IMR-90 (cell line): ENCODE measurements around the gene SBF2. TPM values are rescaled to one million over a fixed set of nuclear protein-coding genes. Genes with fewer than 3 reads are reported as not detected.

ENCODE experiments used
- ATAC-seq: fragments of 200-7000 bp; cut with Tn5 transposase; 2 replicates; pipeline ENCODE4 v1.9.1; 2020; ENCODE audit warnings: low read depth, mild to moderate bottlenecking, moderate library complexity
- BruUV-seq: library from RNA; stranded (reverse); fragments of 400-500 nt; replicated peaks from 2 replicates; lab custom pipeline; 2021; lab: Mats Ljungman, UMichigan
- CTCF ChIA-PET: fragments of 300-600 bp; formaldehyde crosslinking; extraction: SDS; loops from one replicate; lab custom pipeline; 2021; ENCODE audit warnings: antibody characterized with exemption; lab: Yijun Ruan, JAX
- POLR2A ChIA-PET: fragments of 300-600 bp; sonication (Branson Sonifier 250); formaldehyde crosslinking; loops from one replicate; lab custom pipeline; 2022; ENCODE audit warnings: antibody characterized with exemption; ENCODE audit not compliant: unreplicated experiment; lab: Charles Lee
- DNase-seq: peaks from one replicate; pipeline ENCODE4 v3.0.0; 2013
- H2AFZ ChIP-seq: replicated peaks from 2 replicates; pipeline ENCODE3; 2013; ENCODE audit warnings: low read length, mild to moderate bottlenecking; ENCODE audit not compliant: poor library complexity
- H2AK5ac ChIP-seq: 2 replicates; pipeline ENCODE4 v1.6.1; 2013; ENCODE audit warnings: low read depth, low read length, inconsistent platforms
- H2AK9ac ChIP-seq: replicated peaks from 2 replicates; pipeline ENCODE3; 2013; ENCODE audit warnings: mild to moderate bottlenecking, low read depth, low read length, moderate library complexity; ENCODE audit not compliant: poor library complexity
- H2BK120ac ChIP-seq: 2 replicates; pipeline ENCODE4 v1.6.1; 2013; ENCODE audit warnings: low read depth, low read length, inconsistent platforms
- H2BK15ac ChIP-seq: 3 replicates; pipeline ENCODE4 v1.6.1; 2013; ENCODE audit warnings: low read depth, low read length, inconsistent platforms
- H2BK20ac ChIP-seq: 2 replicates; pipeline ENCODE4 v1.6.1; 2013; ENCODE audit warnings: low read depth, mild to moderate bottlenecking, inconsistent platforms, low read length, moderate library complexity
- H2BK5ac ChIP-seq: 2 replicates; pipeline ENCODE4 v1.6.1; 2013; ENCODE audit warnings: mild to moderate bottlenecking, low read depth, low read length, inconsistent platforms; ENCODE audit not compliant: poor library complexity, severe bottlenecking
- H3K14ac ChIP-seq: replicated peaks from 2 replicates; pipeline ENCODE4 v1.6.1; 2013; ENCODE audit warnings: low read depth, low read length, inconsistent platforms
- H3K18ac ChIP-seq: 2 replicates; pipeline ENCODE4 v1.6.1; 2013; ENCODE audit warnings: low read depth, low read length, control low read depth
- H3K23ac ChIP-seq: 2 replicates; pipeline ENCODE4 v1.6.1; 2013; ENCODE audit warnings: low read depth, low read length, inconsistent platforms
- H3K27ac ChIP-seq: 2 replicates; pipeline ENCODE4 v1.5.1; 2013; ENCODE audit warnings: mild to moderate bottlenecking, control low read depth, low read length; ENCODE audit not compliant: insufficient read depth
- H3K27me3 ChIP-seq: 2 replicates; pipeline ENCODE4 v1.6.1; 2013; ENCODE audit warnings: low read length; ENCODE audit not compliant: control insufficient read depth, insufficient read depth
- H3K36me3 ChIP-seq: 2 replicates; pipeline ENCODE4 v1.6.1; 2013; ENCODE audit warnings: low read length, mixed read lengths; ENCODE audit not compliant: control insufficient read depth, insufficient read depth
- H3K4ac ChIP-seq: 2 replicates; pipeline ENCODE4 v1.6.1; 2013; ENCODE audit warnings: low read depth, low read length, inconsistent platforms
- H3K4me1 ChIP-seq: 2 replicates; pipeline ENCODE4 v1.6.1; 2013; ENCODE audit warnings: low read length, mixed read lengths; ENCODE audit not compliant: control insufficient read depth, insufficient read depth
- H3K4me2 ChIP-seq: 2 replicates; pipeline ENCODE4 v1.6.1; 2013; ENCODE audit warnings: low read depth, mild to moderate bottlenecking, control low read depth, low read length, moderate library complexity
- H3K4me3 ChIP-seq: 2 replicates; pipeline ENCODE4 v1.5.1; 2013; ENCODE audit warnings: low read depth, mild to moderate bottlenecking, control low read depth, low read length, moderate library complexity; ENCODE audit not compliant: insufficient read depth
- H3K56ac ChIP-seq: 2 replicates; pipeline ENCODE4 v1.6.1; 2013; ENCODE audit warnings: low read length, inconsistent platforms; ENCODE audit not compliant: insufficient read depth; ENCODE audit errors: extremely low read depth
- H3K79me1 ChIP-seq, 2 experiments: 2 replicates each; pipeline ENCODE4 v1.6.1; 2013; ENCODE audit warnings: low read length in 2 of 2, inconsistent platforms in 1 of 2, low read depth in 1 of 2
- H3K9ac ChIP-seq: 2 replicates; pipeline ENCODE4 v1.6.1; 2013; ENCODE audit warnings: low read depth, low read length, control low read depth
- H3K9me1 ChIP-seq: 2 replicates; pipeline ENCODE4 v1.6.1; 2013; ENCODE audit warnings: low read length, inconsistent platforms; ENCODE audit not compliant: insufficient read depth
- H3K9me3 ChIP-seq: 2 replicates; pipeline ENCODE4 v1.6.1; 2013; ENCODE audit warnings: low read length; ENCODE audit not compliant: control insufficient read depth, insufficient read depth
- H4K20me1 ChIP-seq: 2 replicates; pipeline ENCODE4 v1.6.1; 2013; ENCODE audit warnings: low read length, inconsistent platforms; ENCODE audit not compliant: insufficient read depth
- H4K5ac ChIP-seq: 2 replicates; pipeline ENCODE4 v1.6.1; 2013; ENCODE audit warnings: mild to moderate bottlenecking, low read depth, low read length, control low read depth
- H4K8ac ChIP-seq, 2 experiments: 2 replicates each; pipeline ENCODE4 v1.6.1; 2013; ENCODE audit warnings: low read depth in 2 of 2, low read length in 2 of 2, control low read depth in 1 of 2, inconsistent platforms in 1 of 2
- H4K91ac ChIP-seq: 2 replicates; pipeline ENCODE4 v1.6.1; 2013; ENCODE audit warnings: low read depth, low read length, inconsistent platforms; ENCODE audit not compliant: insufficient read depth
- BHLHE40 ChIP-seq: fragments of 150-350 bp; IDR thresholded peaks from 2 replicates; pipeline ENCODE4 v1.6.1; 2016; ENCODE audit warnings: mild to moderate bottlenecking, low read depth, low read length
- MXI1 ChIP-seq: IDR thresholded peaks from 2 replicates; pipeline ENCODE4 v1.6.1; 2012; ENCODE audit warnings: low read depth, mild to moderate bottlenecking, low read length, moderate library complexity, borderline replicate concordance
- NFE2L2 ChIP-seq: fragments of 150-350 bp; IDR thresholded peaks from 2 replicates; pipeline ENCODE4 v1.6.1; 2016; ENCODE audit warnings: low read depth, mild to moderate bottlenecking, low read length
- RFX5 ChIP-seq: IDR thresholded peaks from 2 replicates; pipeline ENCODE4 v1.8.0; 2012; ENCODE audit warnings: low read depth, mild to moderate bottlenecking, low read length, moderate library complexity
- dilution Hi-C: fragments of 300-500 bp; cut with HindIII; formaldehyde crosslinking; loops from one replicate; pipeline ENCODE4 v1.14.3; 2018; ENCODE audit warnings: low sequenced_read_pairs; ENCODE audit not compliant: unreplicated experiment
- in situ Hi-C: fragments of 300-500 bp; cut with MboI; formaldehyde crosslinking; loops from 3 replicates; pipeline ENCODE4 v1.14.3; 2019; ENCODE audit warnings: low sequenced_read_pairs, inconsistent platforms, mixed read lengths
- intact Hi-C: fragments of 100-400 bp; cut with micrococcal nuclease; formaldehyde crosslinking; loops from 2 replicates; pipeline ENCODE4 v1.10.0; 2022
- polyA plus RNA-seq, 3 experiments: library from polyadenylated mRNA; depleted of rRNA; stranded (reverse); fragments of >200 nt; gene quantifications; 2 replicates each; pipeline ENCODE4 v1.2.3, GENCODE V29; 2012; ENCODE audit warnings: low replicate concordance in 1 of 3
- total RNA-seq: library from RNA; depleted of rRNA; stranded (reverse); fragments of >200 nt; gene quantifications from 2 replicates; pipeline ENCODE4 v1.2.3, GENCODE V29; 2012
- TF ChIP-seq, protein P1 (sequence below): fragments of 150-350 bp; IDR thresholded peaks from 2 replicates; pipeline ENCODE4 v1.6.1; 2017; ENCODE audit warnings: mild to moderate bottlenecking, antibody characterized with exemption, low read length, low read depth

SBF2 gene
- total and polyA plus RNA-seq, 2 of the 4 experiments (the other 2 are of a cell fraction): 23.8 to 51.8 TPM

DNA sequence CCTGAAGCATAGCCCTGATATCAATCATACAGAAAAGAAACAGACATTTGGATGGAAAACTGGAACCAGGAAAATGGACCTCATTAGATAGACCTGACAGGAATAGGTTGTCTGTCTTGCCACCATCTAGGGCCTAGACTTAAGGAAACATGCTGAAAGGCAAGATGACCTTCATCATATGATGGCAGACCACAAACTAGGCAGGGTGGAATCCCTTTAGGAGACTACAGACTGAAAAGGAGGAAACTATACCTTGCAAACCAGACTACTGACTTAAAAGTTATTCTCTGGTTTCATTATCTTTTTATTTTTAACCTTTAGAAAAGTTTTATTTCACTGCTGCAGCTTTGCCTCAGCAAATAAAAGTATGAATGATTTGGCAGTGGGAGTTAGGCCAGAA, 20.3 kb downstream of the SBF2 start:
- H3K56ac ChIP-seq: no peak overlapping the region
- H3K36me3 ChIP-seq: no peaks in the 10 kb centered on the region
- peak overlapping the region; percentile 61 for H3K14ac ChIP-seq
- dilution Hi-C loops: no loop called here
- ChIA-PET POLR2A (interaction anchor here (0.6 kb wide), 1 partner anchor 49 kb away, joined by 3 read pairs; no protein-coding TSS in a partner anchor), CTCF (interaction anchor here (0.6 kb wide), 2 partner anchors 13 to 136 kb away, joined by 3 to 5 read pairs; no protein-coding TSS in a partner anchor)
- ATAC-seq: no peak
- TF ChIP-seq BHLHE40: no peak
- no peak for TF ChIP-seq RFX5
- TF ChIP-seq, protein P1, sequence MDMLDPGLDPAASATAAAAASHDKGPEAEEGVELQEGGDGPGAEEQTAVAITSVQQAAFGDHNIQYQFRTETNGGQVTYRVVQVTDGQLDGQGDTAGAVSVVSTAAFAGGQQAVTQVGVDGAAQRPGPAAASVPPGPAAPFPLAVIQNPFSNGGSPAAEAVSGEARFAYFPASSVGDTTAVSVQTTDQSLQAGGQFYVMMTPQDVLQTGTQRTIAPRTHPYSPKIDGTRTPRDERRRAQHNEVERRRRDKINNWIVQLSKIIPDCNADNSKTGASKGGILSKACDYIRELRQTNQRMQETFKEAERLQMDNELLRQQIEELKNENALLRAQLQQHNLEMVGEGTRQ: no peak
- no peak for TF ChIP-seq NFE2L2
- no peak for TF ChIP-seq MXI1
- no peak overlapping the region; the same call in 1 of the 2 replicates for H3K18ac ChIP-seq
- H2BK15ac ChIP-seq: no peak overlapping the region; the same call in 2 of the 3 replicates
- H4K91ac ChIP-seq: no peak overlapping the region
- no peak overlapping the region for H3K4me3 ChIP-seq
- peaks cover 5% of the 10 kb centered on the region; the same call in 1 of the 2 replicates for H4K20me1 ChIP-seq
- BruUV-seq: no TSS peak
- H3K27me3 ChIP-seq: no peaks in the 10 kb centered on the region
- H2BK120ac ChIP-seq: no peak overlapping the region
- peaks cover 7 to 59% of the 10 kb centered on the region in 2 experiments for H3K79me1 ChIP-seq
- peak overlapping the region; percentile 37; the same call in 1 of the 2 replicates for H4K5ac ChIP-seq
- peaks cover 3% of the 10 kb centered on the region; the same call in 1 of the 2 replicates for H3K9me1 ChIP-seq
- H3K9ac ChIP-seq: no peak overlapping the region
- DNase-seq: no peak
- H3K4ac ChIP-seq: no peak overlapping the region
- H4K8ac ChIP-seq: no peak overlapping the region
- no peak overlapping the region for H2BK20ac ChIP-seq
- H2AK5ac ChIP-seq: no peak overlapping the region
- no peak overlapping the region for H3K27ac ChIP-seq
- H3K23ac ChIP-seq: peak overlapping the region; percentile 88; the same call in 1 of the 2 replicates
- H3K9me3 ChIP-seq: no peaks in the 10 kb centered on the region
- no peak overlapping the region for H2AFZ ChIP-seq
- in situ Hi-C loops: no loop called here
- H3K4me2 ChIP-seq: no peak overlapping the region
- H2AK9ac ChIP-seq: no peak overlapping the region
- intact Hi-C loops: no loop called here
- H2BK5ac ChIP-seq: no peak overlapping the region
- H3K4me1 ChIP-seq: peaks cover 8% of the 10 kb centered on the region
